ENCODE measurements around the gene CHMP1A. TPM values are rescaled to one million over a fixed set of nuclear protein-coding genes. Genes with fewer than 3 reads are reported as not detected.

CHMP1A gene
- total RNA-seq, 1 experiment from 2014 or later, result 158 TPM

DNA sequence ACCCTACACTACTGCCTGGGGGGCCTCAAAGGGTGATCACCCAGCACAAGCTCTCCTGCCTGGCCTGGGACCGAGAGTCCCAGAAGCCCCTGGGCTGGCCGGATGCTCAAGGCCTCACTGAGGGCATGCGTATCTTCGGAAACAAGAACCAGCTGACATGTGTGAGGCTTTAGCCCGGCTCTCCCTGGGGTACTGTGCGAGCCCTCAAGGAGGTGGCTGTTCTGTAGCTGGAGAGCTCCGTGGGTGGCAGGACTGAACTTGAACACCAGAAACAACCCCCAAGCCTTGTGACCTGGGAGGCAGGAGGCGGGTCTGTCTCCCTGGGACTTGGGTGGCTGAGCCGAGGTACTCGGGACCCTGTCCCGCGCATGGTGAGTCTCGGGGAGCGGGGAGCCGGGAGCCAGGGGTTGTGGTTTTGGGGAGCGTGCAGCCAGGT is 37.1 kb downstream of the CHMP1A start:
- H2AFZ ChIP-seq (ENCODE audit: low read depth, low read length, poor library complexity, severe bottlenecking), result no peak overlapping the region
- no peak overlapping the region for H3K4me2 ChIP-seq (ENCODE audit: low read length)
- no peaks in the 10 kb centered on the region for H3K9me2 ChIP-seq (ENCODE audit: insufficient read depth)
- ChIA-PET POLR2A (interaction anchor here (0.7 kb wide), 1 partner anchor 9 kb away, joined by 3 read pairs; no protein-coding TSS in a partner anchor), CTCF (interaction anchor here (1.0 kb wide), 1 partner anchor 21 kb away, joined by 3 read pairs; no protein-coding TSS in a partner anchor), RAD21 (ENCODE audit: low non-redundant PET in 1 of 2, low total read pairs in 2 of 2, uncharacterized antibody in 2 of 2, unreplicated experiment in 2 of 2) (no interaction called here)
- H3K9me3 ChIP-seq (ENCODE audit: control insufficient read depth in 1 of 2, insufficient read depth in 1 of 2, low read depth in 1 of 2, low read length in 2 of 2), result no peaks in the 10 kb centered on the region
- H4K20me1 ChIP-seq (ENCODE audit: insufficient read depth), result no peaks in the 10 kb centered on the region
- H3K36me3 ChIP-seq (ENCODE audit: control insufficient read depth in 1 of 2, insufficient read depth in 2 of 2, low read length in 2 of 2), result no peaks in the 10 kb centered on the region
- no peaks in the 10 kb centered on the region for H3K27me3 ChIP-seq (ENCODE audit: insufficient read depth, low read length)
- ATAC-seq (no peak), DNase-seq (ENCODE audit: low read depth, low spot score) (no peak)
- no peak overlapping the region for H3K9ac ChIP-seq (ENCODE audit: low read length)
- no TSS peak for BruUV-seq (replicated peaks)
- intact Hi-C loops (cut with micrococcal nuclease), result no loop called here
- no peak overlapping the region for H3K4me3 ChIP-seq (replicated peaks in 1 of 2; ENCODE audit: low read depth in 1 of 2, low read length in 2 of 2)
- no peaks in the 10 kb centered on the region for H3K79me2 ChIP-seq (ENCODE audit: insufficient read depth, low read length)
- H3K4me1 ChIP-seq (ENCODE audit: control insufficient read depth in 1 of 2, insufficient read depth in 2 of 2, low read length in 2 of 2), result peaks cover 7 to 13% of the 10 kb centered on the region in 2 experiments; a peak in 3 of 4 replicates
- H3K27ac ChIP-seq (ENCODE audit: low read depth, low read length), result no peak overlapping the region; the same call in 1 of the 2 replicates
- TF ChIP-seq, protein P1, sequence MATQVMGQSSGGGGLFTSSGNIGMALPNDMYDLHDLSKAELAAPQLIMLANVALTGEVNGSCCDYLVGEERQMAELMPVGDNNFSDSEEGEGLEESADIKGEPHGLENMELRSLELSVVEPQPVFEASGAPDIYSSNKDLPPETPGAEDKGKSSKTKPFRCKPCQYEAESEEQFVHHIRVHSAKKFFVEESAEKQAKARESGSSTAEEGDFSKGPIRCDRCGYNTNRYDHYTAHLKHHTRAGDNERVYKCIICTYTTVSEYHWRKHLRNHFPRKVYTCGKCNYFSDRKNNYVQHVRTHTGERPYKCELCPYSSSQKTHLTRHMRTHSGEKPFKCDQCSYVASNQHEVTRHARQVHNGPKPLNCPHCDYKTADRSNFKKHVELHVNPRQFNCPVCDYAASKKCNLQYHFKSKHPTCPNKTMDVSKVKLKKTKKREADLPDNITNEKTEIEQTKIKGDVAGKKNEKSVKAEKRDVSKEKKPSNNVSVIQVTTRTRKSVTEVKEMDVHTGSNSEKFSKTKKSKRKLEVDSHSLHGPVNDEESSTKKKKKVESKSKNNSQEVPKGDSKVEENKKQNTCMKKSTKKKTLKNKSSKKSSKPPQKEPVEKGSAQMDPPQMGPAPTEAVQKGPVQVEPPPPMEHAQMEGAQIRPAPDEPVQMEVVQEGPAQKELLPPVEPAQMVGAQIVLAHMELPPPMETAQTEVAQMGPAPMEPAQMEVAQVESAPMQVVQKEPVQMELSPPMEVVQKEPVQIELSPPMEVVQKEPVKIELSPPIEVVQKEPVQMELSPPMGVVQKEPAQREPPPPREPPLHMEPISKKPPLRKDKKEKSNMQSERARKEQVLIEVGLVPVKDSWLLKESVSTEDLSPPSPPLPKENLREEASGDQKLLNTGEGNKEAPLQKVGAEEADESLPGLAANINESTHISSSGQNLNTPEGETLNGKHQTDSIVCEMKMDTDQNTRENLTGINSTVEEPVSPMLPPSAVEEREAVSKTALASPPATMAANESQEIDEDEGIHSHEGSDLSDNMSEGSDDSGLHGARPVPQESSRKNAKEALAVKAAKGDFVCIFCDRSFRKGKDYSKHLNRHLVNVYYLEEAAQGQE (IDR thresholded peaks at IDR 0.05; ENCODE audit: low read depth), result no peak
- TF ChIP-seq SRF (IDR thresholded peaks at IDR 0.05; ENCODE audit: low read depth) (no peak), SIN3A (IDR thresholded peaks at IDR 0.05; ENCODE audit: low read depth) (no peak), CEBPB (IDR thresholded peaks at IDR 0.05; ENCODE audit: low read depth) (no peak), EZH2 (IDR thresholded peaks at IDR 0.05) (no peak), YY1 (IDR thresholded peaks at IDR 0.05; ENCODE audit: extremely low read depth, insufficient replicate concordance, low read depth, low read length) (no peak), POLR2AphosphoS5 (IDR thresholded peaks at IDR 0.05; ENCODE audit: low read depth, low read length) (no peak), JUND (IDR thresholded peaks at IDR 0.05) (no peak), CBX3 (IDR thresholded peaks at IDR 0.05; ENCODE audit: low read depth) (no peak), FOSL1 (IDR thresholded peaks at IDR 0.05; ENCODE audit: low read depth) (no peak), SP1 (IDR thresholded peaks at IDR 0.05; ENCODE audit: low read depth) (no peak), RAD21 (IDR thresholded peaks at IDR 0.05; ENCODE audit: low read depth) (no peak), ZNF274 (IDR thresholded peaks at IDR 0.05; ENCODE audit: low read depth, low read length) (no peak)
- TF ChIP-seq, protein P2, sequence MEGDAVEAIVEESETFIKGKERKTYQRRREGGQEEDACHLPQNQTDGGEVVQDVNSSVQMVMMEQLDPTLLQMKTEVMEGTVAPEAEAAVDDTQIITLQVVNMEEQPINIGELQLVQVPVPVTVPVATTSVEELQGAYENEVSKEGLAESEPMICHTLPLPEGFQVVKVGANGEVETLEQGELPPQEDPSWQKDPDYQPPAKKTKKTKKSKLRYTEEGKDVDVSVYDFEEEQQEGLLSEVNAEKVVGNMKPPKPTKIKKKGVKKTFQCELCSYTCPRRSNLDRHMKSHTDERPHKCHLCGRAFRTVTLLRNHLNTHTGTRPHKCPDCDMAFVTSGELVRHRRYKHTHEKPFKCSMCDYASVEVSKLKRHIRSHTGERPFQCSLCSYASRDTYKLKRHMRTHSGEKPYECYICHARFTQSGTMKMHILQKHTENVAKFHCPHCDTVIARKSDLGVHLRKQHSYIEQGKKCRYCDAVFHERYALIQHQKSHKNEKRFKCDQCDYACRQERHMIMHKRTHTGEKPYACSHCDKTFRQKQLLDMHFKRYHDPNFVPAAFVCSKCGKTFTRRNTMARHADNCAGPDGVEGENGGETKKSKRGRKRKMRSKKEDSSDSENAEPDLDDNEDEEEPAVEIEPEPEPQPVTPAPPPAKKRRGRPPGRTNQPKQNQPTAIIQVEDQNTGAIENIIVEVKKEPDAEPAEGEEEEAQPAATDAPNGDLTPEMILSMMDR (IDR thresholded peaks at IDR 0.05 in 2 of 3, conservative IDR thresholded peaks at IDR 0.05 in 1 of 3; ENCODE audit: borderline replicate concordance in 1 of 3, insufficient read depth in 1 of 3, low read depth in 2 of 3, low read length in 2 of 3), result no peak
- TF ChIP-seq, protein P3, sequence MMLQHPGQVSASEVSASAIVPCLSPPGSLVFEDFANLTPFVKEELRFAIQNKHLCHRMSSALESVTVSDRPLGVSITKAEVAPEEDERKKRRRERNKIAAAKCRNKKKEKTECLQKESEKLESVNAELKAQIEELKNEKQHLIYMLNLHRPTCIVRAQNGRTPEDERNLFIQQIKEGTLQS (IDR thresholded peaks at IDR 0.05), result no peak

Data from HCT116 (cell line).